ENCODE measurements around the gene RPL13A. TPM values are rescaled to one million over a fixed set of nuclear protein-coding genes. Genes with fewer than 3 reads are reported as not detected.

RPL13A gene
- total RNA-seq, 1 donor from 2014 or later, result 1,486 TPM

DNA sequence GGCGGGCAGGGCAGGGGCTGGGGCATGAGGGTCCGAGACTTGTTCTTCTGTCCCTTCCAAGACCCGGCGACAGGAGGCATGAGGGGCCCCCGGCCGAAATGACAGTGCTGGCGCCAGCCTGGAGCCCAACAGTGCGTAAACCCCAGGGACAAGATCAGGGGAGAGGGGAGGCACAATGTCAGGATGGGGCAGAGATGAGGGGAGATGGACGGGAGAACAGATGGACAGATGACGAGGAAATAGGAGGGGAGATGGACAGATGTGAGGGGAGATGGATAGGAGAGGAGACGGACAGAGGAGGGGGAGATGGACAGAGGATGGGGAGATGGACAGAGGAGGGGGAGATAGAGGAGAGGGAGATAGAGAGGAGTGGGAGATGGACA, 12.9 kb upstream of the RPL13A start:
- intact Hi-C loops (cut with DNase I), result loop anchor here (2.0 kb wide), 1 partner anchor 72 kb away; no protein-coding TSS in a partner anchor
- ATAC-seq (no peak), DNase-seq (ENCODE audit: missing footprints) (no peak)

DNA sequence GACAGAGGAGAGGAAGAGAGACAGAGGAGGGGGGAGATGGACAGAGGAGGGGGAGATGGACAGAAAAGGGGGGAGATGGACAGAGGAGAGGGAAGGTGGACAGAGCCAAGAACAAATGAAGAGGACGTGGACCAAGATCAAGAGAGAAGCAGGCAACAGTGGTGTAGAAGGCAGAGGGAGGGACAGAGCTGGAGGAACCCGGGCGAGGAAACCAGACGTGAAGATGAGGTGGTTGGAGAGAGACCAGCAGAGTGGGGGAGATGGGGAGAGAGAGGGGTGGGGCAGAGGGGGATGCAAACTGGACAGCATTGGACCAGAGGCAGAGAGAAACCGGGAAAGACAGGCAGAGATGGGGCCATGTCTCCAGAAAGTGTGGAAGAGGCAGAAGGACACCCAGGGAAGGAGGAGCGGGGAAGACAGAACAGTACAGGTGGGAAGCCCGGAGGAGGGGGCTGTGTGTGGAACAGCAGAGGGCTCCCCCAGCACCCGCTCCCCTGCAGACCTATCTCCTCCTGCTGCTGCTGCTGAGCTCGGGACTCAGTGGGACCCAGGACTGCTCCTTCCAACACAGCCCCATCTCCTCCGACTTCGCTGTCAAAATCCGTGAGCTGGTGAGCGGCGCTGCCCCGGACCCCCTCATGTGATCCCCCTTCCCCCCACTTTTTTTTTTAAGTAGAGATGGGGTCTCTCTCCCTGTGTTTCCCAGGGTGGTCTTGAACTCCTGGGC, 12.1 kb upstream of the RPL13A start:
- DNase-seq (ENCODE audit: missing footprints) (no peak), ATAC-seq (no peak)
- intact Hi-C loops (cut with DNase I), result loop anchor here (2.0 kb wide), 1 partner anchor 71 kb away; no protein-coding TSS in a partner anchor

DNA sequence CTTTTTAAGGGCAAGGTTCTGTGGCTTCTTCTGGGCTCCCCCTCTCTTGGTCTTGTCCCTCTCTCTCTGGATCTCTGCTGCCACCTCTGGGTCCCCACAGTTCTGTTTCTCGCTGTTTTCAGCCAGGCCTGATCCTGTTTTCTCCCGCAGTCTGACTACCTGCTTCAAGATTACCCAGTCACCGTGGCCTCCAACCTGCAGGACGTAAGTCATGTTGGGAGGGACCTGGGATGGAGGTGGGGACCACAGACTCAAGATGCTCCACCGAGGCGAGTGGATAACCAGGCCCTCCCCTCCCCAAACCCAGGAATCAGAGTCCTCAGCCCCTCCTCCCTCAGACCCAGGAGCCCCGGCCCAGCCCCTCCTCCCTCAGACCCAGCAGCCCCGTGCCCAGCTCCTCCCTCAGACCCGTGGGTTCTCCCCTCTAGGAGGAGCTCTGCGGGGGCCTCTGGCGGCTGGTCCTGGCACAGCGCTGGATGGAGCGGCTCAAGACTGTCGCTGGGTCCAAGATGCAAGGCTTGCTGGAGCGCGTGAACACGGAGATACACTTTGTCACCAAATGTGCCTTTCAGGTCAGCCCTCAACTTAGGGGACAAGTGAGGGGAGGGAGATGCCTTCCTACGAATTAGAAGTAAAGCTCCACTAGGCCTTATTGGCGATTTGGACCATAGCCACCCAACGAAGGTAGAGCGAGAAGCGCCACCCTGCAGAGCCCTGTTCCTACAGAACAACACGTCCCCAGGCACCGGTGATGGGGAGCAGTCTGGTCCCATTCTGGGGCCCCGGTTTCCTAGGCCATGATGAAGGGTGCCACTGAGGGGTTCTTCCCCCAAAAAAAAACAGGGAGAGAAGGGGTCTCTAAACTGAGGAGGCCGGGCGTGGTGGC, 11.2 kb upstream of the RPL13A start:
- ATAC-seq (peak; percentile 33), DNase-seq (ENCODE audit: missing footprints) (no peak)
- intact Hi-C loops (cut with DNase I), result loop anchor here (2.0 kb wide), 1 partner anchor 71 kb away; no protein-coding TSS in a partner anchor

DNA sequence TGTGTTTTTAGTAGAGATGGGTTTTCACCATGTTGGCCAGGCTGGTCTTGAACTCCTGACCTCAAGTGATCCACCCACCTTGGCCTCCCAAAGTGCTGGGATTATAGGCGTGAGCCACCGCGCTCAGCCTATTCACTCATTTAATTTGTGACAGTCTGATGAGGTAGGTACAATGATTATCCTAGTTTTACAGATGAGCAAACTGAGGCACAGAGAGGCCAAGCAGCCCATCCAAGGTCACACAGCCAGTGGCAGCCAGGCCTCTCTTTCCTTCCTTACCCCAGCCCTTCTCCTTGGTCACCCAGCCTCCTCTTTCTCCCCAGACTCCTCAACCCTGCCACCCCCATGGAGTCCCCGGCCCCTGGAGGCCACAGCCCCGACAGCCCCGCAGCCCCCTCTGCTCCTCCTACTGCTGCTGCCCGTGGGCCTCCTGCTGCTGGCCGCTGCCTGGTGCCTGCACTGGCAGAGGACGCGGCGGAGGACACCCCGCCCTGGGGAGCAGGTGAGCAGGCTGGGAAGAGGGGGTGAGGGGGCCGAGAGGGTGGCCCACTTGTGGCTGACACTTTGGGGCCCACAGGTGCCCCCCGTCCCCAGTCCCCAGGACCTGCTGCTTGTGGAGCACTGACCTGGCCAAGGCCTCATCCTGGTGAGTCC, 7.3 kb upstream of the RPL13A start:
- DNase-seq (ENCODE audit: missing footprints), result no peak
- intact Hi-C loops (cut with DNase I), result no loop called here
- ATAC-seq, result no peak

DNA sequence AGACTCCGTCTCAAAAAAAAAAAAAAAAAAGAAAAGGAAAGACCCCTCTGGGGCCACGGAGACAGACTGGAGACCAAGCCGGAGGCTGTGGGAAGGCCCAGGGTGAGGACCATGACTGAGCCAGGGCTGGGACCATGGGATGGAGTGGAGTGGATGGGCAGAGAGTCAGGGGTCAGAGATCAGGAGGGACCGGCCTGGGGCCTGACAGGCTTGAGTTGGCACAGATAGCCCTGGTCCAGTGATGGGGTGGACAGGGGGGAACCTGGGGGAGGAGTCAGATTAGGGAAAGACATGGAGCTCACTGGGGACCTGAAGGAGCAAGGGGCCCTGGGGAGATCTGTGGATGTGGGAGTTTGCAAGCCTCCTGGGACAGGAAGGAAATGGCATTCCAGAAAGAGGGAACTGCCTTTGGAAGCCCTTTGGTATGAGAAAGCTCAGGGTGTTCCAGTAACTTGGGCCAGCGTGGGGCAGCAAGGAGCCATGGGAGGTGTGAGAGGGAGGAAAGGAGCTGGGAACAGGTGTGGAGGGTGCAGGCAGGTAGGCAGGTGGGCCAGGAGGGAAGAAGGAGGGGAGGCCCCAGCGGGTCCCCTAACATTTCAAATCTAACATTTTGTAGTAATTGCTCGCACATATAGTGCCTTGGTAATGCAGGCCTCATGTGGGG, 6.3 kb upstream of the RPL13A start:
- intact Hi-C loops (cut with DNase I), result no loop called here
- no peak for ATAC-seq
- DNase-seq (ENCODE audit: missing footprints), result no peak

DNA sequence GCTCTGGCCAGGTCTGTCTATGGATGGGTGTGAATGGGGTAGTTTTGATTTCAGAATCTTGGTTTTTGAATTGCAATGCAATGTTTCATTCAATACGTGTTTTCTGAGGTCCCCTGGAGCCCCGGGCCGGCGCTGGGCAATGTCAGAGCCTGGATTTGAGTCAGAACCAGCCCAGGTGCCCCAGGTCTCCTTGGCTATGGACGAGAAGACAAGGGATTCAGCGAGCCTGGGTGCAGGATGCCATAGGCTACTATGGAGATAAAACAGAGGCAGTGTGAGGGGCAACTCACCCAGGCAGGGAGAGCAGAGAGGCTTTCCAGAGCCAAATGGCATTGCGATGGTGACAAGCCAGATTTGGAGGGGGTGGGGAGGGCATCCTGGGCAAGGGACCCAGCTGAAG, 1.2 kb upstream of the RPL13A start:
- intact Hi-C loops (cut with DNase I), result no loop called here
- no peak for ATAC-seq
- DNase-seq (ENCODE audit: missing footprints), result no peak

DNA sequence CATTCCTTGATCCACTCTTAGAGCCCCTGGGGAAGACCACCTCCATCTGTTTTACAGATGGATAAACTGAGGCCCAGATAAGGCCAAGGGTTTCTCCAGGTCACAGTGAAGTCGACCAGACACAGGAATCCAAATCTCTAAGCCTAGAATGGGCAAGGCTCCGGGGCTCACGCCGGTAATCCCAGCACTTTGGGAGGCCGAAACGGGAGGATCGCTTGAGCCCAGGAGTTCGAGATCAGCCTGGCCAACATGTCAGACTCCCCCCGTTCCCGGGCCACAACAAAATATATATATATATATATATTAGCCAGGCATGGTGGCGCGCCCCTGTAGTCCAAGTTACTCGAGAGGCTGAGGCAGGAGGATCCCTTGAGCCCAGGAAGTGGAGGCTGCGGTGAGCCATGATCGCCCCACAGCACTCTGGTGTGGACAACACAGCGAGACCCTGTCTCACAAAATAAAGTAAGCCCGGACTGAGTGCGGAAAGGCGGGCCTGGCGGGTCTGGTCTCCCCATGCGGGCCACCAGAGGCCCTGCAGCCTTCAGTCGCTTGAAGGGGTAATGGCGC, 615 bp upstream of the RPL13A start:
- intact Hi-C loops (cut with DNase I), result loop anchor here (1.0 kb wide), 1 partner anchor 10 kb away; the partner anchor contains the start of gene RPS11
- DNase-seq (ENCODE audit: missing footprints), result no peak
- ATAC-seq, result no peak

DNA sequence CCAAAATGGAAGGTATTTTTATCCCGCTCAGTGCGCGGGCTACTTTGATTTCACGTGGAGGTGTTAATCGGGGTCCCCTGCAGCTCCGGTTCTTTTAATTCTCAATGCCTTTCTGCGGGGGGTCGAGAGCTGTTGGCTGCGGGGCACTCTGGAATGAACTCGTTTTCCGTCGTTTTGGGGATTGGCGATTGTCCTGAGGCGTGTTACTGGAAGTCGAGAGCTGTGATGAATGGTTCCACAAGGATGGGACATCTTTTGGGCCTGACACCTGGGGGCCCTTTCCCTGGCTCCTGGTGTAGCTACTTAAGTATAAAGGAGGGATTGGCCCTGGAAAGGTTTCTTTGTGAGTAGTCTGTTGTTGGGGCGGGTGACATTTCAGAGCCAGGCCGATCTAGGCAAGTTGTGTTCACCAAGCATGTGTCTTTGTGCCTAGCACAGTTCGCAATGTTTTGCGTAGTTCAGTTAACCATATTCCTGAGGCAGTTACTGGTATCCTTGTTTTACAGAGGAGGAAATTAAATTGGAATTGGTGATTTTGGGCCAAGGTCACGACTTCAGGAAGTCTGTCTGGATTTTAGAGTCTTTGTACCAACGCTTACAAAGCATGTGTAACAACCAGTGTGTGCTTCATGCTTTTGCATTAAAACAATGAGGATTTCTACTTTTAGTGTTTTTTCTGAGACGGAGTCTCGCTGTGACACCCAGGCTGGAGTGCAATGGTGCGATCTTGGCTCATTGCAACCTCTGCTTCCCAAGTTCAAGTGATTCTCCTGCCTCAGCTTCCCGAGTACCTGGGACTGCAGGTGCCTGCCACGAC, 846 bp downstream of the RPL13A start:
- ATAC-seq, result no peak
- intact Hi-C loops (cut with DNase I), result no loop called here
- DNase-seq (ENCODE audit: missing footprints), result no peak

DNA sequence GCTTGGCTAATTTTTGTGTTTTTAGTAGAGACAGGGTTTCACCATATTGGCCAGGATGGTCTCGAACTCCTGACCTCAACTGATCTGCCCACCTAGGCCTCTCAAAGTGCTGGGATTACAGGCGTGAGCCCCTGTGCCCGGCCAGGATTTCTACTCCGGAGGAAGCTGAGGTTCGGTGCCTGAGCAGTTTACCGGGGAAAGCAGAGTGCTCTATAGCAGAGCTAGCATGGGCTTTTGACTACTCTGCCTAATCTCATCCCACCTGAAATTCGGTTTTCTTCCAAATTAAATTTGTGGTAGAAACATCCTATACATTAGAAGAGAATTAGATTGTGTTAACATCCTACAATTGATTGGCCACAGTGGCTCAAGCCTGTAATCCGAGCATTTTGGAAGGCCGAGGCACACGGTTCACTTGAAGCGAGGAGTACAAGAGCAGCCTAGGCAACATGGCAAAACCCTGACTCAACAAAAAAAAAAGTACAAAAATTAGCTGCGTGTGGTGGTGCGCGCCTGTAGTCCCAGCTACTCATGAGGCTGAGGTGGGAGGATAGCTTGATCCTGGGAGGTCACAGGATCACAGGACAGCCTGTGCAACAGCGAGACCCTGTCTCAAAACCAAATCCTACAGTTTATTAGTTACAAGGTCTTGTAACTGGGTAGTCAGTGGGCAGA, 1.6 kb downstream of the RPL13A start:
- DNase-seq (ENCODE audit: missing footprints), result no peak
- ATAC-seq, result no peak
- intact Hi-C loops (cut with DNase I), result no loop called here

DNA sequence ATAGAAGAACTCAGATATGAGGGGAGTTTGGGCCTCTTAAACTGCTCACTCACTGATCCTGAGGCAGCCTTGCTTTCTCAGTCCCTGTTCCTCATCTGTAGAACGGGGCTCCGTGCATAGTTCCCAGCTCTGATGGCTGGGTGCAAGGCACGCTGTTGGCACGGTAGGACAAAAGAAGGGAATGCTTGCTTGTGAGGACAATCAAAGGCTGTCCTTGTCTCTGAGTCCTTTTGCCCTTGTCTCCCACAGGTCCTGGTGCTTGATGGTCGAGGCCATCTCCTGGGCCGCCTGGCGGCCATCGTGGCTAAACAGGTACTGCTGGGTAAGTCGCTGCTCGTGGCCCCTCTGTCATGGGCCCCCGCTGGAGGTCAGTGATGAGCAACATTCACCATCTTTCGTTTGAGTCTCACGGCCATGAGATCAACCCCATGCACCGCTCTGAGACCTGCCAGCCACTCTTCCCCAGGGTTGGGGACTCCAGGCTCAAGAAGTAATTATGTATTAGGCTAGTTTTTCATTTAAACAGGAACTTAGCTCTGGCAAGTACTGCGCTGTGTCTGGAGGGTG, 2.3 kb downstream of the RPL13A start:
- DNase-seq (ENCODE audit: missing footprints), result no peak
- intact Hi-C loops (cut with DNase I), result loop anchor here (10.0 kb wide), 1 partner anchor 385 kb away; the partner anchor contains the start of genes AKT1S1 and TBC1D17
- ATAC-seq, result no peak

DNA sequence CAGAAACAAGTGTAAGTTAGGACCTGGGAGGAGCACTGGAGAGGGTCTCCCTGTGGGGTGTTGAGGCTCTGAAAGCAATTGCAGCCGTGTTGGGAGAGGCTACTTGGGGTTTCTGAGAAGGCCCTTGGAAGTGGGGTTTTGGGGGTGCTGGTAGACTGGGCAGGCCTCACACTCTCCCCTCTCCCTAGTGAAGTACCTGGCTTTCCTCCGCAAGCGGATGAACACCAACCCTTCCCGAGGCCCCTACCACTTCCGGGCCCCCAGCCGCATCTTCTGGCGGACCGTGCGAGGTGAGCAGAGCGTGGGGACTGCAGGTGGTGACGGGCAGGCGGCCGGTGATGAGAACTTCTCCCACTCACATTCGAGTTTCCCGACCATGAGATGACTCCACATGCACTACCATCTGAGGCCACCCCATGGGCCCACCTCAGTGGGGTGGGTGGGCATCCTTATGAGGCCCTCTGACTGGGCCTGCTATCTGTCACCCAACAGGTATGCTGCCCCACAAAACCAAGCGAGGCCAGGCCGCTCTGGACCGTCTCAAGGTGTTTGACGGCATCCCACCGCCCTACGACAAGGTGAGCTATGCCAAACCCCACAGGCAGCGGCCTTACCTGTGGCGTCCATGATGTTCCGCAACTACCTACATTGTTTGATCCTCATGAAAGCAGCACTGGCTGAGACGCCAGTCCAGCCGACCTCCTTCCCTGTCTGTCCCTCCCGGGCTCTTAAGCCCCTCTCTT, 3.0 kb downstream of the RPL13A start:
- intact Hi-C loops (cut with DNase I), result loop anchor here (10.0 kb wide), 1 partner anchor 384 kb away; the partner anchor contains the start of genes AKT1S1 and TBC1D17
- ATAC-seq, result no peak

DNA sequence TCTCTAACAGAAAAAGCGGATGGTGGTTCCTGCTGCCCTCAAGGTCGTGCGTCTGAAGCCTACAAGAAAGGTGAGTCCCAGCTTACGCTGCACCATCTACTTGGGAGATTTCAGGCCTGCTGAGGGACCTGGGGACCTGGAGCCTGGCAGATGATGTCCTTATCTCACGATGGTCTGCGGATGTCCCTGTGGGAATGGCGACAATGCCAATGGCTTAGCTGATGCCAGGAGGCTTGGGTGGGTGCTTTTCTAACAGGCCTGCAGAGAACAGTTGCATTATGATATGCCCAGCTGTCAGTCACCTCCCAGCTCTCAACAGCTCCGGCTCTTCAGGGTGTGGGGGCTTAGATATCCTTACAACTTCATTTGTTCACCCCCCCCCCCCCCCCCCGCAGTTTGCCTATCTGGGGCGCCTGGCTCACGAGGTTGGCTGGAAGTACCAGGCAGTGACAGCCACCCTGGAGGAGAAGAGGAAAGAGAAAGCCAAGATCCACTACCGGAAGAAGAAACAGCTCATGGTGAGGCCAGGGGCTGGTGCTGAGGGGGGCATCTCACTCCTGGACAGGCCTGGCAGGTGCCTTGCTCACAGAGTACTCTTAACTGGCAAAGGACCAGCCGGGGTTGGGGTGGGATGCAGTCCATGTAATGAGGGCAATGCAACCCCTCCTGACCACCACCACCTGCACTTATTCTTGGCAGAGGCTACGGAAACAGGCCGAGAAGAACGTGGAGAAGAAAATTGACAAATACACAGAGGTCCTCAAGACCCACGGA, 3.8 kb downstream of the RPL13A start:
- DNase-seq (ENCODE audit: missing footprints), result no peak
- intact Hi-C loops (cut with DNase I), result loop anchor here (10.0 kb wide), 1 partner anchor 384 kb away; the partner anchor contains the start of genes AKT1S1 and TBC1D17
- ATAC-seq, result no peak

More for the DNA sequence above, 3.0 kb downstream of the RPL13A start:
- DNase-seq (ENCODE audit: missing footprints), result no peak

DNA sequence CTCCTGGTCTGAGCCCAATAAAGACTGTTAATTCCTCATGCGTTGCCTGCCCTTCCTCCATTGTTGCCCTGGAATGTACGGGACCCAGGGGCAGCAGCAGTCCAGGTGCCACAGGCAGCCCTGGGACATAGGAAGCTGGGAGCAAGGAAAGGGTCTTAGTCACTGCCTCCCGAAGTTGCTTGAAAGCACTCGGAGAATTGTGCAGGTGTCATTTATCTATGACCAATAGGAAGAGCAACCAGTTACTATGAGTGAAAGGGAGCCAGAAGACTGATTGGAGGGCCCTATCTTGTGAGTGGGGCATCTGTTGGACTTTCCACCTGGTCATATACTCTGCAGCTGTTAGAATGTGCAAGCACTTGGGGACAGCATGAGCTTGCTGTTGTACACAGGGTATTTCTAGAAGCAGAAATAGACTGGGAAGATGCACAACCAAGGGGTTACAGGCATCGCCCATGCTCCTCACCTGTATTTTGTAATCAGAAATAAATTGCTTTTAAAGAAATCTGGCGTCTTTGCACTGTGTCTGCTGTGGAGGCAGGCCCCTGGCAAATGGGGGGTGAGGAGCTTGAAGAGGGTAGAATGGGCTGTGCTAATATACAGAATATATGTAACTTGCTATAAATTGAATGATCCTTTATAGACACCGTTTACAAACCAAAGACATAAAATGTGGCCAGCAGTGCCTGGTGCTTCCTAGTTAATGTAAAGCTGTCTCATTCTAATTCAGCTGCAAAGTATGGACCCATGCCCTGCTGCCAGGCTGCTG, 4.6 kb downstream of the RPL13A start:
- intact Hi-C loops (cut with DNase I), result loop anchor here (10.0 kb wide), 1 partner anchor 383 kb away; the partner anchor contains the start of genes AKT1S1 and TBC1D17
- no peak for ATAC-seq

More for the DNA sequence above, 4.6 kb downstream of the RPL13A start:
- no peak for DNase-seq (ENCODE audit: missing footprints)
